BJ (cell line): ENCODE measurements around the gene PNKD. TPM values are rescaled to one million over a fixed set of nuclear protein-coding genes. Genes with fewer than 3 reads are reported as not detected.

ENCODE experiments used
- CTCF ChIA-PET: fragments of 350-600 bp; formaldehyde crosslinking; extraction: SDS; loops from one replicate; lab custom pipeline; 2021; ENCODE audit warnings: antibody characterized with exemption, inconsistent platforms; lab: Yijun Ruan, JAX
- POLR2A ChIA-PET: fragments of 300-600 bp; sonication (Branson Sonifier 250); formaldehyde crosslinking; extraction: SDS; loops from one replicate; lab custom pipeline; 2021; ENCODE audit warnings: antibody characterized with exemption; lab: Charles Lee
- DNase-seq: peaks from one replicate; pipeline ENCODE4 v3.0.0-alpha.2; 2011; ENCODE audit warnings: low read depth
- H3K27me3 ChIP-seq: 2 replicates; pipeline ENCODE4 v1.6.0; 2011; ENCODE audit warnings: low read length; ENCODE audit not compliant: control insufficient read depth, insufficient read depth
- H3K36me3 ChIP-seq: 2 replicates; pipeline ENCODE4 v1.5.1; 2011; ENCODE audit warnings: low read length; ENCODE audit not compliant: control insufficient read depth, insufficient read depth
- H3K4me3 ChIP-seq: 2 replicates; pipeline ENCODE4 v1.5.1; 2011; ENCODE audit warnings: low read depth, mild to moderate bottlenecking, control low read depth, low read length
- polyA plus RNA-seq: library from polyadenylated mRNA; depleted of rRNA; stranded (reverse); fragments of >200 nt; gene quantifications from 2 replicates; pipeline ENCODE4 v1.2.3, GENCODE V29; 2011
- TF ChIP-seq, protein P1 (sequence below): IDR thresholded peaks from 2 replicates; pipeline ENCODE4 v1.5.1; 2011; ENCODE audit warnings: low read depth, mild to moderate bottlenecking, control low read depth, inconsistent platforms, low read length, moderate library complexity; ENCODE audit not compliant: insufficient read depth

PNKD gene
- polyA plus RNA-seq, 1 experiment: 54.5 TPM

DNA sequence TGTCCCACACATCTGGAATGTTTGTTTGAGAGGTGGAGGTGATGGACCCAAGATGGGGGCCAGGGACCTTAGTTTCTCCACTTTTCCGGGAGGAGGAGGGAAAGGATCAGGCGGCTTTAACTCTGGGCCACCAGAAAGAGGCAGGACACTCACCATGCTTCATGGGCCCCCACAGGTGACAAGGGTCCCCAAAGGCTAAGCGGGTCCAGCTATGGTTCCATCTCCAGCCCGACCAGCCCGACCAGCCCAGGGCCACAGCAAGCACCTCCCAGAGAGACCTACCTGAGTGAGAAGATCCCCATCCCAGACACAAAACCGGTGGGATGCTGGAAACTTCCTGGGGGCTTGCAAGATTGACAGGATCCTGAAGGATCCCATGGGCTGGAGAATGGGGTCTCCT, 112.5 kb downstream of the PNKD start:
- DNase-seq: no peak
- CTCF ChIA-PET: interaction anchor here (0.9 to 1.3 kb wide), 4 partner anchors 26 to 95 kb away, joined by 3 to 4 read pairs (median 4); partner anchors contain the start of gene CATIP
- peaks cover 9% of the 10 kb centered on the region for H3K27me3 ChIP-seq
- no peak overlapping the region for H3K4me3 ChIP-seq
- no peaks in the 10 kb centered on the region for H3K36me3 ChIP-seq
- TF ChIP-seq, protein P1, sequence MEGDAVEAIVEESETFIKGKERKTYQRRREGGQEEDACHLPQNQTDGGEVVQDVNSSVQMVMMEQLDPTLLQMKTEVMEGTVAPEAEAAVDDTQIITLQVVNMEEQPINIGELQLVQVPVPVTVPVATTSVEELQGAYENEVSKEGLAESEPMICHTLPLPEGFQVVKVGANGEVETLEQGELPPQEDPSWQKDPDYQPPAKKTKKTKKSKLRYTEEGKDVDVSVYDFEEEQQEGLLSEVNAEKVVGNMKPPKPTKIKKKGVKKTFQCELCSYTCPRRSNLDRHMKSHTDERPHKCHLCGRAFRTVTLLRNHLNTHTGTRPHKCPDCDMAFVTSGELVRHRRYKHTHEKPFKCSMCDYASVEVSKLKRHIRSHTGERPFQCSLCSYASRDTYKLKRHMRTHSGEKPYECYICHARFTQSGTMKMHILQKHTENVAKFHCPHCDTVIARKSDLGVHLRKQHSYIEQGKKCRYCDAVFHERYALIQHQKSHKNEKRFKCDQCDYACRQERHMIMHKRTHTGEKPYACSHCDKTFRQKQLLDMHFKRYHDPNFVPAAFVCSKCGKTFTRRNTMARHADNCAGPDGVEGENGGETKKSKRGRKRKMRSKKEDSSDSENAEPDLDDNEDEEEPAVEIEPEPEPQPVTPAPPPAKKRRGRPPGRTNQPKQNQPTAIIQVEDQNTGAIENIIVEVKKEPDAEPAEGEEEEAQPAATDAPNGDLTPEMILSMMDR: no peak
- POLR2A ChIA-PET: no interaction called here

GRCh38 chr2:218383892-218384519, 113.7 kb downstream of the PNKD start:
- H3K4me3 ChIP-seq: no peak overlapping the region
- ChIA-PET POLR2A (no interaction called here), CTCF (interaction anchor here (0.9 to 3.0 kb wide), 6 partner anchors 10 to 112 kb away, joined by 3 to 9 read pairs (median 4); no protein-coding TSS in a partner anchor)
- DNase-seq: no peak
- TF ChIP-seq, protein P1: no peak
- H3K36me3 ChIP-seq: no peaks in the 10 kb centered on the region
- H3K27me3 ChIP-seq: peaks cover 7% of the 10 kb centered on the region; the same call in 1 of the 2 replicates

GRCh38 chr2:218384975-218385374, 114.7 kb downstream of the PNKD start:
- H3K4me3 ChIP-seq: no peak overlapping the region
- ChIA-PET CTCF (interaction anchor here (0.9 to 3.0 kb wide), 3 partner anchors 9 to 69 kb away, joined by 4 to 9 read pairs (median 4); no protein-coding TSS in a partner anchor), POLR2A (no interaction called here)
- H3K27me3 ChIP-seq: peaks cover 7% of the 10 kb centered on the region; the same call in 1 of the 2 replicates
- no peak for DNase-seq
- TF ChIP-seq, protein P1: no peak
- no peaks in the 10 kb centered on the region for H3K36me3 ChIP-seq

DNA sequence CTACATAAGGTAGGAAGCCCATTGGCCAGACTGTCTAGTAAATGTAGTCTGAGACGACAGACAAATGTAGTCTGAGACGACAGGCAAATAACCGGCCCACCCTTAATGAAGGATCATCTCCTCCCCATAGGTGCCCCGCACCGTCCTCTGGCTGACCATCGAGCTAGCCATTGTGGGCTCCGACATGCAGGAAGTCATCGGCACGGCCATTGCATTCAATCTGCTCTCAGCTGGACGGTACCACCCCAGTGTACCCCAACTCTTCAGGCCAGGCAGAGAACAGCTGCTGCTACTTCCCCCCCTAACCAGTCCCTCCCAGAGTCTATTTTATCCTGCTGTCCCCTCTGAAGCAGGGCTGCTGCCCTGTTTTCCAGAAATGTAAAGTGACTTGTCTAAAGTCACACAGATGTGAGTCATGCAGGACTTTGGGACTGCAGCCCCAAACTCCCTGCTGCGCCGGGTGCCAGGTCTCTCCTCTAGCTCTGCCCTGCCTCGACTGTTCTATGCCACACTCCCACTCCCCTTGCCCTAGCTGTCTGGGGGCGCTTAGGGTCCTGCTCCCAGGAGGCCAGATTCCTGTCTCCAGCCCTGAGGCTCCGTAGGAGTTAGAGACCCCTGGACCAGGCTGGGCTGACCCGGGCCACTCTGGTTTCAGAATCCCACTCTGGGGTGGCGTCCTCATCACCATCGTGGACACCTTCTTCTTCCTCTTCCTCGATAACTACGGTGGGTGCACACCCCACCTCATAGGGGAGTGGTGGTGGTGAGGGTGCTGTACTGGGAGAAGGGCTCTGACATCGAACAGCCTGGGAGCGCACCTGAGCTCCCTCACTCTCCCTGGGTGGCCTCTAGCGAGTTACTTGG, 116.4 kb downstream of the PNKD start:
- ChIA-PET CTCF (interaction anchor here (1.0 to 3.0 kb wide), 3 partner anchors 10 to 114 kb away, joined by 4 to 9 read pairs (median 4); partner anchors contain the start of gene CATIP), POLR2A (no interaction called here)
- TF ChIP-seq, protein P1: no peak
- DNase-seq: no peak
- H3K36me3 ChIP-seq: no peaks in the 10 kb centered on the region
- no peak overlapping the region for H3K4me3 ChIP-seq
- H3K27me3 ChIP-seq: peaks cover 7% of the 10 kb centered on the region; the same call in 1 of the 2 replicates
